Tongue (tissue), 2 donors: ENCODE results near the gene ACTRT2. TPM values are rescaled to one million over a fixed set of nuclear protein-coding genes. Genes with fewer than 3 reads are reported as not detected.

Experiments used
- DNase-seq: peaks from one replicate; pipeline ENCODE4 v3.0.0-alpha.2; 2015
- total RNA-seq: library from RNA; depleted of rRNA; stranded (reverse); fragments of >200 nt; gene quantifications from one replicate; pipeline ENCODE4 v1.2.3, GENCODE V29; 2014

ACTRT2 gene
- total RNA-seq, 1 donor from 2014 or later = not detected

DNA sequence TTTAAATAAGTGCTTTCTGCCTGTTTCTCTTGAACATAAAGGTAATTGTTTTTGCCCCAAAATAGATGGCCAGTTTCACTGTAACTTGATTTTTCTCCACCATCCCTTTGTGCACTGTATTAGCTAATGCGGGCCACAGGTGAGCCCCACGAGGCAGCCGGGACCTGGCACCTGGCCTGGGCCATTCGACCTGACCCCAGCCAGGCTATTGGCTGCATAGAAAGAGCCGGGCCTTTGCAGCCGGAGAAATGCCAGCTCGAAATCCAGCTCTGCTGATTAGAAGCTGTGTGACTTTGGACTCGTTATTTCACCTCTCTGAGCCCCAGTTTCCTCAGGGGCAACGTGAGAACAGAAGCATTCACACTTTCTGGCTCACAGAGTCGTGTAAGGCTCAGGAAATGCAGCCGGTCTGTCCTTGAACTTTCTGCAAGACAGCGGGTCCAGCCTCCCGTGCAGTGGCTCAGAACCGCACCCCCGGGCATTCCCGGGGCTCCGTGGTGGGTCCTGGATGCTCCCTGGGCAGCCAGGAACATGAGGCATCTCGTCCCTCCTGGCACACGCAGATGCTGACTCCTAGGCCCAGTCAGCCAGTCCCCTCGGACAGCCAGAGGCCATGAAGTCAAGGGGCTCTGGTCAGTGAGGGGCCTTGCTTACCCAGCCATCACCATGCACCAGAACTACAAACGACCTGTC lies 37.4 kb upstream of the ACTRT2 start:
- DNase-seq = no peak

DNA sequence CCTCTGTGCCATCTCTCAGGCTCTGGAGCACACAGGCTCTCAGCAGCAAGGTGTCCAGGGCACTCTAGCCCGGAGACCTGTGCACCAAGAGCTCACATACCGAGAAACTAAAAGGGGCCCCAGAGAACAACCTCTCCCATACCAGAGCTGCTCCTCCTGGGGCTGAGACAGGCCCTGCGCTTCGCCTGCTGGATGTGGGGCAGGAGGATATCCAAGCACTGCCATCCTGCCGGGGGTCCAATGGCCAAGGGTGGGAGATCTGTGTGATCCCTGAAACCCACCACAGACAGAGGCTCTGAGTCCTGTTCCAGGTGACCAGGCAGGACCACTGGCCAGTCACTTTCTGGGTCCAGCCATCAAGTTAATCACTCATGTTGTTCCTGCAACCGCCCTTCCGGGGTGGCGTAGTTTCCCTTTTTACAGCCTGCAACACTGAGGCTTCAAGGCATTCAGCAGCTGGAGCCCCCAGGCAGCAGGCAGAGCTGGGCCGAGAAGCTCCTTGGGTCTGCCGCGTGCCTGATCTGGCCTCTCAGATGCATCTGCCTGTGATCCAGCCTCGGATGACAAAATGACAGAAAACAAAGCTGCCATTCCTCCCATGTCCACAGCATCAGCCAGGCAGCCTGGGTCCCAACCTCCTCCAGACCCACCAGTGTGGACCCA lies 36.7 kb upstream of the ACTRT2 start:
- peak; percentile 56 for DNase-seq

DNA sequence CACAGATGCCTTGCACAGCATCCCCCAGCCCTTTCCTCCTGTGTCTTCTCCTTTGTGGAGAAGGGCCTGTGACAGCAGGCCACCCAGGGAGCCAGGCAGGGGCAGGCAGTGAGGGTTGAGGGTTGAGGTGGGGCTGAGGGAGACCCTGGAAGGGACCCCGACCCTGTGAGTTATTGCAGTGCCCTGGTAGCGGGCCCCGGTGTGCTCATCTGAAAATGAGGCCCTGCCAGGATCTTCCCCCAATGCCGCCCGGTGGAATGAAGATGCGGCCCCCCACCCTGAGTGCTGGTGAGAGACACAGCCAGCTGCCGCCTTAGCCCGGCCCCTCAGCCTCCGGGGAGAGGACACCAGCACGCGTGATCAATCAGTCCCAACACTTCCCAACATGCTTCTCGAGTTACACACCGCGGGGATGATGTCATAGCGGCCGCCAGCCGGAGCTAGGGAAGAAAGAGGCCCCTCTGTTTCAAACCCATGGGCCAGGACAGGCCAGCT lies 36.2 kb upstream of the ACTRT2 start:
- peak; percentile 98 for DNase-seq

DNA sequence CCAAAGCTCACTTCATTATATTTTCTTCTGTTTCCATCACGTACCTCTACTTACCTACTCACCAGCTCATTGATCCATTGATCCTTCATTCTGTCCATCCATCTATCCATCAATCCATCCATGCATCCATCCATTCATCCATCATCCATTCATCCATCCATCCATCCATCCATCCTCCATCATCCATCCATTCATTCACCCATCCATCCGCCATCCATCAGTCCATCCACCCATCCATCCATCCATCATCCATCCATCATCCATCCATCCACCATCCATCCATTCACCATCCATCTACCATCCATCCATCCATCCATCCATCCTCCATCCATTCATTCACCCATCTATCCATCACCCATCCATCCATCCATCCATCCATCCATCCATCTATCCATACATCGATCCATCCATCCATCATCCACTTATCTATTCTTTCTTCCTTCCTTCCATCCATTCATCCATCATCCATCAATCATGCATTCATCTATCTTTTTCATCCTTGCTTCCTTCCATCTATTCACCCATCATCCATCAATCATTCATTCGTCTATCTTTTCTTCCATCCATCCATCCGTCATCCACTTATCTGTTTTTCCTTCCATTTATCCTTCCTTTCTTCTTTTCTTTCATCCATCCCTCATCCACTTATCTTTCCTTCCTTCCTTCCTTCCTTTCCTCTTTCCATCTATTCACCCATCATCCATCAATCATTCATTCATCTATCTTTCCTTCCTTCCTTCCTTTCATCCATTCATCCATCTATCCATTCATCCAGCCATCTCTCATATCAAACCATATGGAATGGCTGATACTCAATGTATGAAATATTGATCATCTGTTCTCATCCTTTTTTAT lies 35.3 kb upstream of the ACTRT2 start:
- DNase-seq = no peak

DNA sequence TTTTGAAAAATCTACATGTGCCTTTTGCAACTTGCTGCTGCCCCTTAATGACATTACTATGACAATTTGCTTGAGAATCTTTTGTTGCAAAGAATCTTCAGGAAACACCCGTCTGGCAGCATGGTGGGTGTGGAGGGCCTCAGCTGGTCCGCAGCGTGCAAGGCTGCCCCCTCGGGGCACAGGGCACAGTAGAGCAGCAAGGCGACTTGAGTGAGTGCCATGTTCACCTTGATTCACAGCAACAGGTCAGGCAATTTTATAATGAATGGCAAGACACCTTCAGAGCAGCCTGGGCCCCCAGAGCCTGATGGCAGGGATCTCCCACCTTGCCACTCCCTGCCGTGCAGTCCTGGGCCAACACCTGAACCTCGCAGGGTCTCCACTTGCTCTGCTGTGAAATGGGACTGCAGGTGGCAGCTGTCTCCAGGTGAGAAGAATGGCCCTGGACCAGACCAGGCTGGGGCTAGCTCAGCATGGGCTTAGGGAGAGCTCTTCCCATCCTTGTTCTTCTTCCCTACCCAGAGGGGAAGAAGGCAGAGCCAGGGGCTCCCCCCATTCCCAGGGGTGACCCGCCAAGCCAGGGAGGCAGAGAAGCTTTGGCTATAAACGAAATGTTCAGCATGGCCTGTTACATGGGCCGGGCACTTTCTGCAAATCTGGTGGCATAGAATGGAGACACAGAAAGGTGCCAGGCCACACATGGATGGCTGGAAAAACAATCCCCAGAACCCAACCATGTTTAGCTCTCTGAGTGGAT lies 34.5 kb upstream of the ACTRT2 start:
- DNase-seq = no peak

DNA sequence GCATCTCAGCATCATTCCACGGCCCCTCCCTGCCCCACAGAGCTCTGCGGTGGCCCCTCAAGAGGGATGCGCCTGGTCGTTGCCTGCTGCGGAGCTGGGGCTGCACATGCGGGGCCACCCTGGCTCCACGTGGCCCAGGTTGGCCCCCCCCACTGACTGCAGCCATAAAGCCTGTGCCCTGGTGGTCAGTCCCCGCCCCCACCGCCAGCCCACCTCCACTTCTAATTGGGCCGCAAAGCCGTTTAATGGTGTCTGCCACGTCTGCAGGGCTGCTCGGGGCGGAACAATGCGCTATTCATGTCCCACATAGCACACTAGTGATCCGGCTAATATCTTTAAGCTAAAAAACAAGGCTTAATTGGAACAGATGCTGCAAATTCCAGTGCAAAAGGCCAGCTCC lies 33.5 kb upstream of the ACTRT2 start:
- DNase-seq = no peak

DNA sequence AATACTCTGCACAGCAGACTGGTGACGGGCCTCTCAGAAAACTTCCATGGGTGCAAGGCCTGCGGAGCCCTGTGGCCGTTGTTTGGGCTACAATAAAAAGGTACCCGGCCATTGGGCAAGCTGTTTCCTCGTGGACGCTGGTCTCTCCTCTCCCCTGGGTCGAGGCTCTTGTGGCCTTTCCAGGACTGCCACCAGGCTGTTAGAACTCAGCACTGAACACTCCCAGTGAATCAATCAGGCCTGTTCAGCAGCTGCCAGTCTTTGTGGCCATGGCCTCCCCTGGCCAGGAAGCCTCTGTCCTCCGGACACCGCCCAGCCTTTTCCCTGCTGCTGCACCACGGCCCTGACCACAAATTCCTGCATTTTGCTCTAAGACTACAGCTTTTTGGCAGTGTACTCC lies 33.0 kb upstream of the ACTRT2 start:
- no peak for DNase-seq

DNA sequence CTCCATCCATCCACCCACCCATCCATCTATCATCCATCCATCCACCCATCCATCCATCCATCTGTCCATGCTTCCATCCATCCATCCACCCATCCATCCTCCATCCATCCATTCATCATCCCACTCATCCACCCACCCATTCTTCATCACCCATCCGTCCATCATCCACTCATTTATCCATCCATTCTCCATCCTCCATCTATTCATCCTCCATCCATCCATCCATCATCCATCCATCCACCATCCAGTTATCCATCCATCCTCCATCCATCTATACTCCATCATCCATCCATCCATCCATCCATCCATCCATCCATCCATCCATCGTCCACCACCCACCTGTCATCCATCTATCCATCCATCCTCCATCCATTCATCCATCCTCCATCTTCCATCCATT lies 32.1 kb upstream of the ACTRT2 start:
- DNase-seq = no peak

DNA sequence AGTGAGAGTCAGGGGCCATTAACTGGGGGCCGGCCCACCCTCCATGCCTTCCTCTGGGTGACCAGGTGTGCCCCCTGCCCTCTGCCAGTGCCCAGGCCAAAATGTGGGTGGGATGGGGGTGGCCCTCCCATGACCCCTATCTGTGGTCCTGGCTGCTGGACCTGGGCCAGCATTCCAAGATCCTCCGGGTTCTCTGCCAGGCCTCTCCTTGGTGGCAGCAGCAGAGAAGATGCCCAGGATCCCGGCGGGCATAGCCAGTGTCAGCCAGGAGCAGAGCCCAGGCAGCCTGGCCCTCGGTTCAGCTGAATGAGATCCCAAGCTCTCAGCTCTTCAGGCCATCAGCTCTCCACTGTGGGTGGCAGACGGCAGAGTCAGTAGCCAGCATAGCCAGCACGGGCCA lies 31.3 kb upstream of the ACTRT2 start:
- DNase-seq = no peak

DNA sequence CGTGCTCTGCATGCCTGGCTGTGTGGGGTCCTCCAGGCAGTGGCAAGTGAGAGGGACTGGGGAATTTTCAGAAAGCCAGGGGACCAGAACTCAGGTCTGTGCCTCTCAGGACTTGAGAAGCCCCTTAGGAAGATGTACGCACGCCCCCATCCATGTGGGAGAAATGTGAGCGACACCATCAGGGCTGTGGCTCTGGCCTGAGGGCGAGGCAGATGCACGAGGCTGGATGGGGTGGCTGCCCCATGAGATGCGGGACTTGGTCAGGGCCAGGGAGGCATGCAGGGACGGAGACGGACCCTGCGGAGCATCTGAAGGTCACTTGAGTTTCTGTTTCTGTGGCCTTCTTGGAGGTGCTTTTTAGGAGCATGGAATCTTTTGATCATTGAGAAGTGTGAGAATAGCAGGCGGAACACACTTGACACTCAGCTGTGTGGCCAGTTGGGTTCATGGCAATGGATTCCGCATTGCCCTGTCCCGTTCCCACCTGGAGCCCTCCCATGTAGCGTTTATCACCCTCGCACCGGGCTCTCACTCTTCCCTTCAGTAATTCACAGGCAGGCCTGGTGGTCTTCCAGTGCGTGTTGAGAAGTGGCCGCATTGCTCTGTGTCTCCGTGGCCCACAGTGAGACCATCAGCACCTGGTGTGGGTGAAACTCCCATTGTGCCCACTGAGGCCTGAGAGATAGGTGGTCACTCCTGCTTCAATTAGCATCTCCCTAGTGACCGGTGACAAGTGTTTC lies 30.7 kb upstream of the ACTRT2 start:
- no peak for DNase-seq

DNA sequence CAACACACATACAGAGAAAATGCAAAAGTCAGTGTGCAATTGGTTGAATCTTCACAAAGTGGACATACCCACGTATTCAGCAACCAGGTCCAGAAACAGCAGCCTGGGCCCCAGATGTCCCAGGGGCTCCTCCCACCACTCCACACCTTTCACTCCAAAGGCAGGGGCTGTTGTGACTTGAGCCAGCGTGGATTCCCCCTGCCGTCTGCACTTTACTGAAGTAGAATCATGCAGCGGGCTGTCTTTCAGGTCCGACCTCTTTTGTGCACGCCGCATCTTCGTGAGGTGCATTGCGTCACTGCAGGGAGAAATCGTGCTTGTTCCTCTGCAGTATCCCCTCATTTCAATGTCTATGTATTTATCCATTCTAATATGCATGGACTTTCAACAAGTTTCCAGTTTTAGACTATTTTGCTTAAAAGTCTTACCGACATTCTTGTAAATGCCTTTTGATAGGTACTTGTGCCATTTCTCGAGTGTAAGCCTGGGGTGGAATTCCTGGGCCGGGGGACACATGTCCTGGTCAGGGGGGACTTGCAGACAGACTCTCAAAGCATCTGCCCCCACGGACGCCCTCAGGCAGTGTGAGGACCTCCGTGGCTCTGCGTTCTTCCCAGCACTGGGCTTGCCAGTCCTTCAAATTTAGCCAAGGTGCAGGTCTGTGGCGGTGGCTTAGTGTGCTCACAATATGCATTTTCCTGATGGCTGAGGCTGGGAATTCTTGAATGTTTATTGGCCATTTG lies 29.3 kb upstream of the ACTRT2 start:
- no peak for DNase-seq

DNA sequence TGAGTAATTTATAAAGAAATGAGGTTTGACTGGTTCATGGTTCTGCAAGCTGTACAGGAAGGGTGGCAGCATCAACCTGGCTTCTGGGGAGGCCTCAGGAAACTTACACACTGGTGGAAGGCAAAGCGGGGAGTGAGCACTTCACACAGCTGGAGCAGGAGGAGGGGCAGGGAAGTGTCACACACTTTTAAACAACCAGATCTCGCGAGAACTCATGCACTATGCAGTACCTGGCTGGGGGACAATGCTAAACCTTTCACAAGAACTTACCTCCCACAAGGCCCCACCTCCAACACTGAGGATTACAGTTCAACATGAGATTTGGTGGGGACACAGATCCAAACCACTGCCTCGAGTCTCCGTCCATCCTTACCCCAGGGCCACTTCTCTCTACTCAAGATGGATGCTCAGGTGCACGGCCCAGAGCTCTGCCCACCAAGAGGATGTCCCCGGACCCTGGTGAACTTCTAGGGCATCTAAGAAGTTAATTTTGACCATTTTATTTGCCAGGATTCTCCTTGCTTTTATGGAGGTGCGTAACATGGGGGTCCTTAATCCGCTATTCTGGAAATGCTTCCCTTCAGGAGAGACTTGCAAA lies 22.7 kb upstream of the ACTRT2 start:
- DNase-seq = no peak

DNA sequence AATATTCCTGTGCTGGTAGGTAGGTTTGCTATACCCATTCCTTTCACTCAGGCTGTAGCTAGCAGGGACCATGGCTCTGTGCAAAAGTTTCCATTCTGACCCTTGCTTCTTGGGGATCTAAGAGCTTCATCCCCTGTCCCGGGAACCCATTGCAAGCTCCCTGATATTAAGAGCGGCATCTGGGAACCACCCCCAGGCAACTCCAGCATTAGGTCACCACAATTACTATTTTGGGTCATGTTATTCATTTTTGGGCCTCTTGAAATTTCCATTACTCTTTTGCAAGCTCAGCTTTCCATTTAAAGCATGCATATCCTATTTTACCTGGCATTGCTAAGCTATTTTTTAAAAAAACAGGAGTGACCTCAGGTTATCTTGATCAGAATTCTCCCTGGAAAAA lies 22.1 kb upstream of the ACTRT2 start:
- DNase-seq = no peak

DNA sequence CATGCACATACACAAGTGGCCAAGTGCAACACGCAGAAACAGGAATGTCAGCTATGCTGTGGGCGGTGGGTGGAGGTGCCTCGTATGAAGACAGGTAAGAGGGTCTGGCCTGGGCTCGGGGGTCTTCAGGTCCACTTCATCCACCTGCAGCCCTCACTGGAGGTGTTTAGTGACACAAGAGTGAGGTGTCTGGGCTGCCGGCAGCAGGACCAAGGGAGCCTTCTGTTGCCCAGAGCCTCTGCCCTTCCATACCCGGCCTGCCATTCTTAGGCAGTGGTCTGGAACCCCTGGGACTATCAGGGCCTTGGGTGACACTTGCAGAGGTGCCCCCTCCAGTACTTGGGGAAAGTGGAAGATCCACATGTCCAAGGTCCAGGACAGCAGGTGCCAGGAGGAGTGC lies 21.7 kb upstream of the ACTRT2 start:
- no peak for DNase-seq

DNA sequence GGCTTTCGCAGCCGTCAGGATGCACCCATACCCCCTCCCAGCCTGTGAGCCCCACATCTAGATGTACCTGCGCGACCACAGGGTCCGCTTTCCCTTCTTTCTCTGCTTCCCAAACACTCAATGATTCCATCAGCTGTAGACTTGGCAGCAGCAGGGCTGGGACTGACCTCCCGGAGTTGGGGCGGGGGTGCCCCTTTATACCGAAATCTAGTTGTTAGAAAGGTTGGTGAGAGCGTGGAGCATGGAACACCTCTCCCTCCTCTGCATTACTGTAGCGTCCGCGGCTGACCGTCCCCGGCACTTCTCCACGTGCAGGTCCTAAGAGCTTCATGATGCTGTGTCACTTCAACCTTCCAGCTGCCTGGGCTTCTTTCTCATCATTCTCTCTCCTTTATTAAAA lies 21.1 kb upstream of the ACTRT2 start:
- no peak for DNase-seq

DNA sequence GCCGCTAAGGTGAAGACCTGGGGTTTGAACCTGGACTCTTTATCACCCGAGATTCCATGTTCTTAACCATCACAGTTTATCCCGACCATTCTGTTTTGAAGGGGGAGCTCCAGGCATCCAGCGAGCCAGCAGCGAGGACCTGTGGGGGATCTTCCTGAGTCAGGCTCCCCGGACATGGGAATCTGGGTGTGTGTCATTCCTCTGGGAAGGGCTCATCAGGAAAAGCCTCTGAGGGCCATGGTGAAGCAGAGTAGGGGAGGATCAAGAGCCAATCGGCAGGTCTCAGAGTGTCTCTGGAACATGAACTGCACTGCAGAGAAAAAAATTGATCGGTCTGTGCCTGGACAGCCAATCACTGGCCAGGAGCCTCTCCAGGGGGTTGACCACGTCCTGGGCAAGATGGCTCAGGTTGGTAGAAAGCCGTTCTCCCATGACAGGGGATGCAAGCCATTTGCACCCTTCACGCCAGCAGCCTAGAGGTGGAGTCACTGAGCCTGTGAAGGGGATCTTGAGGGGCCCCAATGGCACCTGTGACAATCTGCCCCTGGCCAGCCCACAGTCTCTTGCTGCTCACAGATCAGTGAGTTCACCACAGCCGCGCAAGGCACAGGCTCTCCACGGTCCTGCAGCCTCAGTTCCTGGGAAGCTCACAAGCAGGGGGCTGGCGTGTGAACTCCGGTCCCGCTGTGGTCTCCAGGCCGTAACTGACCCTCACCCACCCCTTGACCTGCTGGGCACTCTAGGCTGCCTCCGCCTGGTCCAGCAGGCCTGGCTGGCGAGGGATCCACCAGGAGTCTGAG lies 20.4 kb upstream of the ACTRT2 start:
- no peak for DNase-seq

DNA sequence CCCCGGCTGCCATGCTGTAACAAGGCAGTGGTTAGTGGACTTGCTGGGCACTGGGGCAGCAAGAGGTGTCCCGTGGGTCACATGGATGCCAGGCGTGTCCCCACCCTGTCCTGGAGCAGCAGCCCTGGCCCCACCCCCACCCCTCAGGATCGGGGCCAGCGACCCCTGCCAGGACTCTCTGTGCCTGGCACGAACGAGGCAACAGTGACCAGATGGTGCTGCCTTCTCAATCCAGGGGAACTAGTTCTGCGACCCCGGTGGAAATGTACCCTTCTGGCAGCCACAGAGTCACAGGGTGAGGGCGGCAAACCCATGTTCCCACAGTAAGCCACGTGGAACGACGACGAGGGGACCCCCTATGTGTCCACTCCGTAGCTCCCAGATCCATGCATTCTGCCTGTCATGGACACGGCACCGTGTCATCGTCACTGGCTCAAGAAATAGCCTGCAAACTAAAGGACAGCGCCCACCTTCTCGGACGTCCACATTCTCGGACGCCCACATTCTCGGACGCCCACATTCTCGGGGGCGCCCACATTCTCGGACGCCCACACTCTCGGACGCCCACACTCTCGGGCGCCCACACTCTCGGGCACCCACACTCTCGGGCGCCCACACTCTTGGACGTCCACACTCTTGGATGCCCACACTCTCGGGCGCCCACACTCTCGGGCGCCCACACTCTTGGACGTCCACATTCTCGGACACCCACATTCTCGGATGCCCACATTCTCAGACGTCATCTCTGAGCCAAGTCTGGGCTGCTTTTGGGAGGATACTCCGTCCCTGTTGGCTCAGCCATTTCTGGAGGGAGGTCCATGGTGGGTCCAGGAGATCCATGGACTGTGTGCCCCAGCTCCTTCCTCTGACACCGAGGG lies 19.6 kb upstream of the ACTRT2 start:
- no peak for DNase-seq

DNA sequence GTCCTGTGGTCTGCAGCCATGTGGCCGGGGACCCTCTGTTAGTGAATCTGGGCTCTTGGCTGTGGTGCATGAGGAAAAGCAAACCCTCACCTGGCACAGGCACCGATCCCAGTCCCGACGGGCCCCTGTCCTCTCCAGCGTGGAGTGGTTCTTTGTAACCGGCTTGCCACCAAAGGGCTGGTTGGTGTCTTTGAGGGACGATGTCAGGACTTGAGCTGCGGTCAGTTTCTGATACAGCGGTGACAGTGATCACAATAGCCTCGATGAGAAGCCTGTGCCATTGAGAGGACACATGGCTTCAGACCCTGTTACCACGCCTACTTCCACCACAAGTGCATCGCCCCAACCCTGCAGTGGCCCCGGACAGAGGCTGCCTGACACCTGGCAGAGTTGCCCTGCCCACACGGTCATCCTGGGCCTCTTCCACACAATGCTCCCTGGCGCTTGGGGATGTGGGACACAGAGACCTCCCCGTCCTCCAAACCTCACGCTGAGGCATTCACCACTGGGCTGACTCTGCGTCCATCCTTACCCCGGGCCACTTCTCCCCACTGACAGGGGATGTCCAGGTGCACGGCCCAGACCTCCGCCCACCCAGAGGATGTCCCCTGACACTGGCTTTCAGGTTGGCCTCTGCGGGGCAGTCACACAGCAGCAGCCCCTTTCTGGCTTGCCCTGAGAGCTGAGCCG lies 18.8 kb upstream of the ACTRT2 start:
- DNase-seq = no peak
